HepG2 (cell line): ENCODE data around the gene SMAD3. TPM values are rescaled to one million over a fixed set of nuclear protein-coding genes. Genes with fewer than 3 reads are reported as not detected.
A peak's percentile ranks its signal among the peaks of the same experiment; 100 is the strongest.
"Not testable (repeated sequence)": the region's sequence is repeated elsewhere in the genome, so short reads cannot be mapped to it uniquely, and the experiment has no call there.

ENCODE experiments used
- ATAC-seq: fragments of 200-7000 bp; cut with Tn5 transposase; 3 replicates; pipeline ENCODE4 v1.9.1; 2020; ENCODE audit warnings: mild to moderate bottlenecking, moderate library complexity
- BruUV-seq: library from RNA; stranded (reverse); fragments of 400-500 nt; replicated peaks from 2 replicates; lab custom pipeline; 2021; lab: Mats Ljungman, UMichigan
- CTCF ChIA-PET: fragments of 300-600 bp; formaldehyde crosslinking; extraction: SDS; loops from one replicate; lab custom pipeline; 2021; ENCODE audit warnings: low total read pairs, inconsistent platforms, low intra/inter-chr PET ratio; lab: Yijun Ruan, JAX
- POLR2A ChIA-PET: fragments of 350-600 bp; sonication (Branson Sonifier 250); formaldehyde crosslinking; loops from one replicate; lab custom pipeline; 2020; ENCODE audit warnings: antibody characterized with exemption, inconsistent platforms; lab: Yijun Ruan, JAX
- DNase-seq: peaks from one replicate; pipeline ENCODE4 v3.0.0-alpha.2; 2015; ENCODE audit warnings: low spot score
- FAIRE-seq: peaks from 3 replicates; lab custom pipeline; 2011; peaks lifted over from hg19 to GRCh38; lab: Jason Lieb, UNC
- H2AFZ ChIP-seq: one replicate; pipeline ENCODE4 v1.6.1; 2011; ENCODE audit warnings: low read length, inconsistent platforms
- H3K27ac ChIP-seq: fragments of 300-600 bp; 3 replicates; pipeline ENCODE4 v1.8.0; 2011; ENCODE audit warnings: mixed run types, mild to moderate bottlenecking, mixed read lengths, low read length, inconsistent platforms; ENCODE audit not compliant: insufficient read depth; ENCODE audit errors: extremely low read length
- H3K27me3 ChIP-seq, 2 experiments: fragments of 200-600 bp in 1 of 2; 2 replicates in 1 of 2; 3 replicates in 1 of 2; pipeline versions ENCODE4 v1.6.0 to v1.8.0; 2011; ENCODE audit warnings: low read length in 2 of 2, mild to moderate bottlenecking in 2 of 2, moderate library complexity in 2 of 2, inconsistent platforms in 1 of 2; ENCODE audit not compliant: insufficient read depth in 2 of 2, control insufficient read depth in 1 of 2
- H3K36me3 ChIP-seq, 2 experiments: fragments of 200-600 bp in 1 of 2; replicated peaks in 1 of 2; 2 replicates in 1 of 2; 3 replicates in 1 of 2; pipeline versions ENCODE4 v1.5.1 to v1.8.0; 2011; ENCODE audit warnings: low read length in 2 of 2, inconsistent platforms in 1 of 2; ENCODE audit not compliant: insufficient read depth in 2 of 2, control insufficient read depth in 1 of 2
- H3K4me1 ChIP-seq: 2 replicates; pipeline ENCODE4 v1.5.1; 2012; ENCODE audit warnings: low read length, inconsistent platforms; ENCODE audit not compliant: insufficient read depth
- H3K4me2 ChIP-seq: 2 replicates; pipeline ENCODE4 v1.6.0; 2011; ENCODE audit warnings: low read depth, low read length, inconsistent platforms
- H3K4me3 ChIP-seq, 3 experiments: fragments of 200-600 bp in 1 of 3; sonication (generic), shearing (Covaris generic) in 1 of 3; replicated peaks in 1 of 3; 2 replicates each; pipeline ENCODE4 v1.5.1; 2011 to 2016; ENCODE audit warnings: low read length in 3 of 3, inconsistent platforms in 2 of 3, low read depth in 2 of 3, mild to moderate bottlenecking in 2 of 3, control low read depth in 1 of 3, mixed read lengths in 1 of 3; ENCODE audit not compliant: insufficient read depth in 1 of 3
- H3K79me2 ChIP-seq: one replicate; pipeline ENCODE4 v1.6.1; 2011; ENCODE audit warnings: low read length, inconsistent platforms; ENCODE audit not compliant: insufficient read depth
- H3K9ac ChIP-seq: 2 replicates; pipeline ENCODE4 v1.6.0; 2011; ENCODE audit warnings: mild to moderate bottlenecking, low read depth, low read length, inconsistent platforms; ENCODE audit not compliant: insufficient read depth
- H3K9me3 ChIP-seq: 2 replicates; pipeline ENCODE4 v1.5.1; 2012; ENCODE audit warnings: mild to moderate bottlenecking, low read length
- H4K20me1 ChIP-seq: 2 replicates; pipeline ENCODE4 v1.6.0; 2011; ENCODE audit warnings: inconsistent platforms, mild to moderate bottlenecking, low read length, moderate library complexity; ENCODE audit not compliant: insufficient read depth
- CEBPB ChIP-seq: IDR thresholded peaks from 2 replicates; pipeline ENCODE4 v1.6.1; 2011; ENCODE audit warnings: low read depth, low read length, improper control_type of control experiment, borderline replicate concordance
- NFKBIZ ChIP-seq: IDR thresholded peaks from 2 replicates; pipeline ENCODE4 v1.6.1; 2018; ENCODE audit warnings: missing genetic modification reagents, missing compliant biosample characterization
- NR2F1 ChIP-seq, 2 experiments: fragments of 450-650 bp in 1 of 2; formaldehyde crosslinking in 1 of 2; IDR thresholded peaks; 2 replicates each; pipeline versions ENCODE4 v1.5.0 to v1.6.1; 2016 to 2020; ENCODE audit warnings: mild to moderate bottlenecking in 1 of 2, missing compliant biosample characterization in 1 of 2, missing genetic modification reagents in 1 of 2, moderate library complexity in 1 of 2
- REL ChIP-seq: sonication (generic); formaldehyde crosslinking; conservative IDR thresholded peaks from 2 replicates; pipeline ENCODE4 v1.8.0; 2022; ENCODE audit warnings: mild to moderate bottlenecking, missing genetic modification reagents, moderate library complexity
- TP53 ChIP-seq: sonication (generic); formaldehyde crosslinking; conservative IDR thresholded peaks from 2 replicates; pipeline ENCODE4 v1.4.0; 2020; ENCODE audit warnings: missing genetic modification reagents
- ZNF720 ChIP-seq: sonication (generic); formaldehyde crosslinking; IDR thresholded peaks from 2 replicates; pipeline ENCODE4 v1.4.0; 2020; ENCODE audit warnings: missing genetic modification reagents
- ZSCAN22 ChIP-seq: sonication (generic); formaldehyde crosslinking; IDR thresholded peaks from 2 replicates; pipeline ENCODE4 v1.4.0; 2020; ENCODE audit warnings: mild to moderate bottlenecking, missing genetic modification reagents
- WGBS: methylation state at CpG from one replicate; pipeline ENCODE4 v1.1.6; 2017; ENCODE audit warnings: low lambda C conversion rate; 5-methylcytosine and 5-hydroxymethylcytosine counted together
- in situ Hi-C: cut with HindIII; loops from 2 replicates; pipeline ENCODE4 v1.10.0; 2017; ENCODE audit warnings: low pct_unique_long_range_greater_than_20kb; ENCODE audit not compliant: extremely low pct_ligation_motif_present
- intact Hi-C: fragments of 100-400 bp; cut with micrococcal nuclease; formaldehyde crosslinking; loops from one replicate; pipeline ENCODE4 v1.10.0; 2022; ENCODE audit not compliant: unreplicated experiment
- polyA plus RNA-seq, 8 experiments: library from polyadenylated mRNA; depleted of rRNA in 3 of 8; stranded (reverse) in 7 of 8; unstranded in 1 of 8; fragments of >200 nt; fragmentation: Illumina TruSeq in 4 of 8; extraction: Trizol in 4 of 8; gene quantifications; 2 replicates each; pipeline versions ENCODE4 v1.2.1 to v1.2.3, GENCODE V29; 2011 to 2016; ENCODE audit warnings: low read depth in 4 of 8, missing spikeins in 1 of 8, mixed read lengths in 1 of 8; ENCODE audit not compliant: insufficient read depth in 1 of 8
- total RNA-seq, 5 experiments: library from RNA; depleted of rRNA; stranded (reverse); fragments of >200 nt; fragmentation: Illumina TruSeq; extraction: Trizol; gene quantifications; 2 replicates each; pipeline ENCODE4 v1.2.3, GENCODE V29; 2016; ENCODE audit warnings: low read depth in 1 of 5

SMAD3 gene
- total and polyA plus RNA-seq, 2 of the 13 experiments (the other 11 are each of a cell fraction or from before 2014, with no cell fraction given) = 8.6 to 56.3 TPM

GRCh38 chr15:67074886-67075229 lies 9.5 kb downstream of the SMAD3 start:
- H3K9me3 ChIP-seq = no peaks in the 10 kb centered on the region
- in situ Hi-C loops = no loop called here
- FAIRE-seq = no peak

DNA sequence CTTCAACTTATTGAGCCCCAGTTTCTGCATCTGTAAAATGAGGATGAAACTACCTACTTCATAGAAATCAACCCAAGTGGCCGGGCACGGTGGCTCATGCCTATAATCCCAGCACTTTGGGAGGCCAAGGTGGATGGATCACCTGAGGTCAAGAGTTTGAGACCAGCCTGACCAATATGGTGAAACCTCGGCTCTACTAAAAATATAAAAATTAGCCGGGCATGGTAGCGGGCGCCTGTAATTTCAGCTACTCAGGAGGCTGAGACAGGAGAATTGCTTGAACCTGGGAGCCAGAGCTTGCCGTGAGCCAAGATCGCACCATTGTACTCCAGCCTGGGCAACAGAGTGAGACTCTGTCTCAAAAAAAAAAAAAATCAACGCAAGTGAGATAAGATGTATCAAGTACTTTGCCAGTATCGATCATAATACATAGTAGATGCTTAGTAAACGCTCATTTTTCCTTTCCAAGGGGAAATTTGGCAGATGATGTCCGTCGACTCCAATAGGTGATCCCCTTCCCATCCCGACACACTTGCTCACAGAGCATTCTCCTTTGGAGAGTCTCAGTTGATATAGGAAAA lies 10.2 kb downstream of the SMAD3 start:
- Histone ChIP-seq H4K20me1 (peaks cover 44% of the 10 kb centered on the region), H3K79me2 (peaks cover 94% of the 10 kb centered on the region), H3K4me1 (peaks cover 99% of the 10 kb centered on the region), H3K36me3 (peaks cover 24 to 37% of the 10 kb centered on the region in 2 experiments)
- ATAC-seq, H2AFZ ChIP-seq, H3K9ac ChIP-seq, FAIRE-seq, intact Hi-C loops, H3K4me2 ChIP-seq, BruUV-seq, DNase-seq, CTCF ChIA-PET, H3K9me3 ChIP-seq, H3K27ac ChIP-seq, in situ Hi-C loops, H3K27me3 ChIP-seq, H3K4me3 ChIP-seq: not testable (repeated sequence)
- 97% methylated on average over 14 of the region's 14 CpGs for WGBS
- POLR2A ChIA-PET = interaction anchor here (1.0 to 5.0 kb wide), 2 partner anchors 11 to 30 kb away, joined by 3 to 31 read pairs; partner anchors contain the start of gene SMAD3

More at GRCh38 chr15:67074886-67075229, 9.5 kb downstream of the SMAD3 start:
- intact Hi-C loops = no loop called here
- peaks cover 99% of the 10 kb centered on the region for H3K4me1 ChIP-seq
- CTCF ChIA-PET = no interaction called here
- H4K20me1 ChIP-seq = peaks cover 44% of the 10 kb centered on the region
- H2AFZ ChIP-seq = no peak overlapping the region
- H3K27ac ChIP-seq = no peak overlapping the region
- TF ChIP-seq REL (CRISPR knock-in tag) = no peak
- no peak for TF ChIP-seq ZSCAN22
- TF ChIP-seq NR2F1 (CRISPR knock-in tag; IDR thresholded peaks at IDR 0.05) = no peak
- no peak for TF ChIP-seq TP53 (CRISPR knock-in tag)
- peak; percentile 55; the same call in 1 of the 2 replicates for TF ChIP-seq CEBPB
- no peak for TF ChIP-seq ZNF720
- no peak for TF ChIP-seq NFKBIZ (CRISPR knock-in tag)
- no peak overlapping the region for H3K9ac ChIP-seq
- H3K27me3 ChIP-seq = no peaks in the 10 kb centered on the region
- 91% methylated on average over 1 of the region's 1 CpG for WGBS
- POLR2A ChIA-PET = interaction anchor here (5.0 kb wide), 1 partner anchor 10 kb away, joined by 31 read pairs; the partner anchor contains the start of gene SMAD3
- ATAC-seq (no peak), DNase-seq (no peak)
- H3K36me3 ChIP-seq = peaks cover 24 to 36% of the 10 kb centered on the region in 2 experiments
- H3K79me2 ChIP-seq = peaks cover 94% of the 10 kb centered on the region
- H3K4me2 ChIP-seq = no peak overlapping the region
- no TSS peak for BruUV-seq
- no peak overlapping the region for H3K4me3 ChIP-seq
